SK-N-MC (cell line): ENCODE data around the gene MGA.

ENCODE experiments used
- EZH2 ChIP-seq: fragments of 200-600 bp; sonication (generic); IDR thresholded peaks from one replicate; pipeline ENCODE4 v1.6.1; 2017; ENCODE audit warnings: antibody characterized with exemption
- POLR2AphosphoS5 ChIP-seq: IDR thresholded peaks from 2 replicates; pipeline ENCODE4 v1.6.1; 2012; ENCODE audit warnings: mild to moderate bottlenecking, low read depth, low read length, borderline replicate concordance

- TF ChIP-seq EZH2: no peak
- no peak for TF ChIP-seq POLR2AphosphoS5
Measured at GRCh38 chr15:41666353-41666920, 6.2 kb downstream of the MGA start.
